IPS DF 4.7 (cell line): ENCODE measurements around the gene THOC1.

Experiments
- DNase-seq: peaks from one replicate; pipeline ENCODE4 v3.0.0-alpha.2; 2013; ENCODE audit warnings: low spot score; ENCODE audit errors: extremely low read depth

The THOC1 gene

DNA sequence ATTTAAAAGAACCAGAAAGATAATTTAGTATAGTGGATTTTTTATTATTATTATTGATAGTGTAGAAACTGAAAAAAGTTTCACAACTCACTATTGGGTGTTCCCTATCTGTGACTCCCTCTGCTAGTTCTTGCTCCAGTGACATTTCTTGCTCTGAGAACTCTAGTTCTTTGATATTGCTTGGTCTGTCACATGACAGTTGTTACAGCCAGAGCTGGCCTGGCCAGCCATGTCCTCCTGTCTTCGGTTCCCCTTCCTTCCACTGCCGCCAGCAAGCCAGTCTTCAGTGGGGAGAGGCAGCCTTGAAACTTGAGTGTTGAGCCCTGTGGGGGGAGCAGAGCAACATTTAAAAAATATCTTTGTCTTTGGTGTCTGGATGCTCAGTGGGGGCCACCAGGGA is 7.6 kb upstream of the THOC1 start:
- DNase-seq = no peak

DNA sequence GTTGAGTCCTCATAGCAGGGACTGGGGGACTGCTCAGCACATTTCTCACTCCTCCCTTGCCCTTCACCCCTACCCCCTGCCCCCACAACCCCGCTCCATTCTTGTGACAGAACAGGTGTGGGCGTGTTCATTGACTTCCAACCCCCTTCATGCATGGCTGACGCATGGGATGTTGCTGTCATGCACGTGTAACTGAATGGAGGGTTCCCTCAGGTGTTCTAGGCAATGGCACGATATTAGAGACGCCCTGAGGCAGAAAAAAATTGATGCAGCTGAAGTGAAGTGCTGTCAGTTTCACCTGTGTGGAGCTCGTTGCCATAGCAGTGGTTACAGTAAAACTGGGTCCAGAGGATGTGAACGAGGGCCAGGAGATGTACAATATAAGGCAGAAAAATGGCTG is 6.5 kb upstream of the THOC1 start:
- DNase-seq = no peak

DNA sequence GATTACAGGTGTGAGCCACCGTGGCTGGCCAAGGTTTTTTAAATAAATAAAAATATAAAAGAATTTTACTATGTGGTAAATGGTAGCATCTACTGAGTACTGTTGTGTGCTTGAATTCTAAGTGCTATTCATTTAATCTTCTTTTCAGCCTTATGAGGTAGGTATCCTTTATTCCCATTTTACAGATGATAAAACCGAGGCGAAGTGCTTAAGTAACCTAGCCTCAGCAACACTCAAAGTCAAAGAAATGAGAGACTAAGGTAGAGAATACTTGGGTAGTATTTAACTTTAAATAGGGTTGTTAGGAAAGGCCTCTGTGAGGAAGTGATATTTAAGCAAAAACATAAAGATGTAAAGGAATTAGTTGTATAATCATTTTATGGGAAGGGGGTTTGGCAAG is 5.7 kb upstream of the THOC1 start:
- DNase-seq = no peak

DNA sequence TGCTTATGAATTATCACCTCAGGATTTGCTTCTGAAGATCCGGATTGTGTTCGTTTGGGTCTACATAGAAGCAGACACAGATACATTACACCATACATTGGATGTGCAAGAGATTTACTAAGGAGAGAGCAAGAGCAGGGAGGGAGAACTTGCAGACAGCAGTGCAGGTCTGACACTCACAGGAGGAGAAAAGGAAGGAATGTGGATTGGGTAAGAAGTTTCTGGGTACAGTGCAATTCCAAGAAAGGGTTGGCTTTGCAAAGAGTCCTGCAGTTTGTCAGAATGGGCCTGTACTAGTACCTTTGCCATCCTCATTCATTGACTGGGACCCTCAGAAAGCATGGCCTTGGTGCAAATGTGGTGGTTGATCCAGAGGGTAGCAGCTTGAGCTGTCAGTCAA is 4.8 kb upstream of the THOC1 start:
- DNase-seq = no peak

DNA sequence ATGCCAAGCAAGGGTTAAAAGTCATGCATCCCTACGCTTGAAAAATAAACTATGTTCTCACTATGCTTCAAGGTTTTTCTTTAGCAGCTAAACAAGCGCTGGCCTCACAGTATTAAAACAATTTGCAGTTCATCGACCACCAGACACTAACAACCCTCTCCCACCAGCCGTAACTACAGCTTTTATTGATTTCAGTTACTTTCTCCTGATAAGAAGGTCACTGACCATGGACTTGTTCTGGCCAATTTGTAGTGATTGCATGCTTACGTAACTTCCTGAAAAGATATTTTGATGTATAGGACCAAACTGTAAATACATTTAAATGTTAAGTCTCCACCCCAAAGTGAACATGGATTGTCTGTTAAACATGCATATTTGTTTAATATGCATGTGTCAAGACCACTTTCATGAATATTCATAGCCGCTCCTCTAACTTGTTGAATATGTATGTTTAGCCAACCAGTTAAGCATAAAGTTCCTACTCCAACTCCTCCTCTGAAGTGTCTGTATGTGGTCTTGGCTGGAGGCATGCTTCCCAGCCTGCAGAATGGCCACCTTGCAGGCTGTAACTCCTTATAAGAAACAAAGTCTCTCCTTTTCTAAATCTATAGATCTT is 1.7 kb upstream of the THOC1 start:
- no peak for DNase-seq

DNA sequence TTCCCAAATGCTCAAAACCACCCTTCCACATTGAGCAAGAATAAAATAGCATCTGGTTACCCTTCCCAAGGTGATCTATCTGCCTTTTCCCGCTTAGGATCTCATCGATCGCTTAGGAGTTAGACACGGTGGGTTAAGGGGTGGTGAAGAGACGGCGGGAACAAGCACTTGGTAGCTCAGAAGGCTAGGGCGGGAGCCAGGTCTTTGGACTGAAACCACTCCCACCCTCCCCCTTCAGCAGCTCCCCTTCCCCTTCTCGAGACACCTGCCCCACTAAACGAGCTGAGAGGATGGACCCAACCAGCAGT is 513 bp downstream of the THOC1 start:
- peak; percentile 25 for DNase-seq

DNA sequence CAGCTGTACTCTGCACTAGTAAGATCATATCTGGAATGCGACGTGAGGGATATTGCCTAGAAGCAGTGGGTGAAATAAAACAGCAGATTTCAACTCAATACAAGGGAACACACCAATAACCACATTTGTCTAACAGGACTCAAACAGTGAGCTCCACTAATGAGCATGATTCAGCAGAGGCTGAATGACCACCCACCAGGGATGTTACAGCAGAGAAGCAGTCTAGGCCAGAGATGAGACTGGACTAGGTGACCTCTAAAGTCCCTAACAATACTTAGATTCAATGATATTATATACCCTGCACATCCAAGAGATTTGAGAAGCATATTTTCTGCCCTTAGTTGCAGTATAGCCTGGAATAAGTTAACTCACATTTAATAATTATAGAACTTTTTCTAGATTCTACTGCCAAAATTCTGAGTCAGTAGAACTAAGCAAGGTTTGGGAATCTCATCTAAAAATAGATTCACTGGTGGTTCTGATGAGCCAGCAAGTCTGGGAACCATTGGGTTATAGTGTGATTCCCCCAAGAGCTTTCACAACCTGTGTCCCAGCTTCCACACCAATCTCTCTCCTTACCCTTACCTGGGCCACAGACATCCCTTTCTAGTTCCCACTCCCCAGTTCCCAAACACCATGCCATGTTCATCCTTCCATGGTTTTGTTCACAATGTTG is 6.3 kb downstream of the THOC1 start:
- no peak for DNase-seq

DNA sequence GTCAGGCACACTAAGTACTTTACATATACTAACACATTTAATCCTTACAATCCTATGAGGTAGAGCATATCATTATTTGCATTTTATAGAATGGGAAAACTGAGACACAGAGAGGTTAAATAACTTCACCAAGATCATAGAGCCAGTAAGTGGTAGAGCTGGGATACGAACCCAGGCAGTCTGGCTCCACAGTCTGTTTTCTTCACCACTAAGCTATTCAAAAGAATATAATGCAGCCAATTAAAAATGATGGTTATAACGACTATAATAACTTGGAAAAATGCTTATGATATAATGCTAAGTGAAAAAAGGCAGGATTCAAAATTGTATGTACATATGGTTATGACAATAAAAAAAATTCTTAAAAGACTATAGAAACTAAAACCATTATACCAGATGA is 7.3 kb downstream of the THOC1 start:
- no peak for DNase-seq

DNA sequence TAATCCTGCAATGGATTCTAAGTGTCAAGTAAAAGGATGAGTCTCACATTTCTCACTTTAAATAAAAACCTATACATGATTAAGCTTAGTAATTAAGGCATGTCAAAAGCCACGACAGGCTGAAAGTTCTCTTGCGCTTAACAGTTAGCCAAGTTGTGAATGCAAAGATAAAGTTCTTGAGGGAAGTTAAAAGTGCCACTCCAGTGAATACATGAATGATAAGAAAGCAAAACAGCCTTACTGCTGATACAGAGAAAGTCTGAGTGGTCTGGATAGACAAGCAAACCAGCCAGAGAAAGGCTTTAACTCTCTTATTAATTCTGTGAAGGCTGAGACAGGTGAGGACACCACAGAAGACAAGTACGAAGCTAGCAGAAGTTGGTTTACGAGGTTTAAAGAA is 12.7 kb downstream of the THOC1 start:
- DNase-seq = no peak

DNA sequence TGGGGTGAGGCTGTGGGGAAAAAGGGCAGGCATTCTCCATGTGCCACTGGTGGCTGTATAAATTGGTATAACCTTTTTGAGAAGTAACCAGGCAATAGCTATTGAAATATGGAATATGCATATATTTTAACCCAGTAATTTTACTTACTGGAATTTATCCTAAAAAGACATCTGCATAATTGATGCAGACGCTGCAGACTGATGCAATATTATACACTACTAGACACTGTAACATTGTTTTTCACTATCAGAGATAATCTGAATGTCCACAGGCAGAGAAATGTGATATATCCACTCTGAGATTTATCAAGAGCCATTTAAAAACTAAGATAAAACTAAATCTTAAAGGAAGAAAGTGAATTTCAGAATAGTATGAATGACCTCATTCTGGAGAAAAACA is 14.7 kb downstream of the THOC1 start:
- DNase-seq = no peak

DNA sequence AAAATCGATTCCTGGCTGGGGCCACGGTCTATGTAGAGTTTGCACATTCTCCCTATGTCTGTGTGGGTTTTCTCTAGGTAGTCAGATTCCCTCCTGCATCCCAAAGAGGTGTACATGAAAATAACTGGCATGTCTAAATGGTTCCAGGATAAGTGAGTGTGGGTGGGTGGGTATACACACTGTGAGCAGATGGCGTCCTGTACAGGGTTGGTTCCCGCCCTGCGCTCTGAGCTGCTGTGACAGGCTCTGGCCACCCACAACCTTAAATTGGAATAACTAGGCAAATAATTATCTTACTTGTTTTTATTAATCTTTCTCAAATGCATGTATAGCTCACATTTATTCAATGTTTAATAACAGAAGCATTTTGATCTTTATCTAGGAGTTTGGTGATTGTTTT is 16.3 kb downstream of the THOC1 start:
- DNase-seq = no peak

DNA sequence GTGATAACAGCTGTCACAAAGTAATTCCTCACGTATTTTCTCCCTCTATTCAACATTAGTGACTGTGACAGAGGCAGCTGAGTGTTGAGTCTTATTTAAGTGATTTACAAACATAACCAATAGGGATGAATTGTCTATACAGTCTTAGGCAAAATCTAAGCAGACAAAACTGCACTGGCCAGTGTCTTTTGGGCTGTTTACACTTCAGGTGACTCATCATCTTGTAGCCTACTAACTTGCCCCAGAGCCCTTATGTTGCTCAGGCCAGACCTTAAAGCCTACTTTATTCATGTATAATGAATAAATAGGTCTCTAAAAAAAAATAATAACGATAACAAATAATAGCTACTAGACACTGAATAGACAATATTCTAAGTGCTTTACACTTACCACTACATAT is 17.2 kb downstream of the THOC1 start:
- no peak for DNase-seq

DNA sequence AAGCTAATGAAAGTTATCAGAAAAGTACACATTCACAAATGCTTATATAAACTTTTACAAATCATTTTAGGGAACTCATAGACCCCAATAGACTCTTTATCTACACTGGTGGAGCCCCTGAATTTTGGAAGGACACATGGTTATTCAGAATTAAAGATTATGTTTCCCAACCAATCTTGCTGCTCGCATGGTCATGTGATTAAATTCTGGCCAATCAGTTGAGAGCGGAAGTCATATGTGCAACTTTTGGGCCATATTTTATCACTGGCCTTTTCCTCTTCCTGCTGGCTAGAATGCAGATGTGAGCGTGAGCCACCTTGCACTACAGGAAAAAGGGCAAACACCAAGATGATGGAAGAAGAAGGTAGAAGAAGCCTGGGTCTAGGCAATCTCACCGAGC is 19.8 kb downstream of the THOC1 start:
- DNase-seq = no peak

DNA sequence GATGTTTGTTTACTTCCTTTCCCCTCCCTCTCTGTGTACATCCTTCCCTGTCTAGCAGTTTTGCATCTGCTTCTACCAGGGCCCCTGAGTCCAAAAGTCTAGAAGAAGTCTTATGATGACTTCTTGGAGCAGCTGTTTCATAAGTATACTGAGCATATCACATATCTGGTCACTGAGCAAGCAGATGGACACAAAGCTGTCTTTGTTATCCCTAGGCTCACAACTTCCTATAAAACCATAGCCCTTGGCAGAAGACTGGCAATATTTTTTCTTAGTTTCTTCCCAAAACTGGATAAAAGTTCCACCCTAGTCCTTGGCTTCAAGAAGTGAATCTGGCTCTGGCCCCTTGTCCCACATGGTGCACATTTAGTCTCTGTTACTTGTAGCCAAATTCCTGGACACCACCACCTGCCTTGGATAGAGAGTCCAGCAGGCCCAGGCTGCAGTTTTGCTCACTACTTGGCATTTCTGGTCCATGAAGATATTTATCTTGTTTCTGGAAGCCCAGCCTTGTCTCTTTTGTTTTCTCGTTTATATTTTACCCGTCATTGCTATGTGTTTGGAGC is 22.5 kb downstream of the THOC1 start:
- DNase-seq = no peak

DNA sequence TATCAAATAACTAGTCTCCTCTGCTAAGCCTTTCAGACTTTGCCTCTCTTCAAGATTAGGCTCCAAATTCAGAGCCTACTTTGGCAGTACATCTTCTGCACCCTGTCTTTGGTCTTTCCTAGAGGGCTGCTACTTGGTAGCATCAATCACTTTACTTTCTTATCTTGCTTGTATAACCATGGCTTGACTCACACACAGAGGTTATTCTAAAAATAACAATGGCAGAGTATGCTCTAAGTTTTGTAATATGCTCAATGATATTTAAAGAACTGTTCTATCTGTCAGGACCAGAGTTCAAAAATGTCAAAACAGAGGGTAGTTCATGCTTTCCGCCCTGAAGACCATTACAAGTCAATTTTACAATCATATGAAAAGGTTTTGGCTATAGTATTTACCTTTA is 27.7 kb downstream of the THOC1 start:
- no peak for DNase-seq

DNA sequence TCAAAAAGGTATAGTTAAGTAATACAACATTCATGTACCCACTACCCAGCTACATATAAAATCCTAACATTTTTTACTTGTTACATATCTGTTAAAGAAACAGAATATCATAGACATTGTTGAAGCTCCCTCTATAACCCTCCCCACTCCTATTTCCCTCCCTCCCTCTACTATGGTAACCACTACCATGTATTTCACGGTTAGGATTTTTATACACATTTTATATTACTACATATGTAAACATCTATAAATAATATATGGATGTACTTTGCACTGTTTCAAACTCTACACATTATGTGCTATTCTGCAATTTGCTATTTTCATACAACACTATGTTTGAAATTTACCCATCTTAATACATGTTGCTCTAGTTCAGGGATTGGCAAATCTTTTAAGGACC is 36.3 kb downstream of the THOC1 start:
- no peak for DNase-seq

DNA sequence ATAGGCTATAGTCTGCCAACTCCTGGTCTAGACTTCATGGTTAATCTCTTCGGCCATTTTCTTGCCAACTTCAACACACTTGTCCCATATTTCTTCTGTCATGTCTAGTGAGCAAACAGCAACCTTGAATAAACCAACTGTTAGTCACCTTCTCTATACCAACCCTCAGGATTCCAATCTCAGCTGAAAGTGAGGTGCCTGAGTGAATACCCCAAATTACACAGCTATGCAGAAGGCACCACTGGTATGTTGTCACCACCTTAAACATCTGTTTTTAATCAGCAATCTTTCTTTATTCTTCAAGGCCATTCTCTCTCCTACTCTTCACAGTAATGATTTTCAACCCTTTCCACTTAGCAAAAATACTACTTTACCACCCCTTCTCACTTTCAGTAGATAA is 39.3 kb downstream of the THOC1 start:
- no peak for DNase-seq

DNA sequence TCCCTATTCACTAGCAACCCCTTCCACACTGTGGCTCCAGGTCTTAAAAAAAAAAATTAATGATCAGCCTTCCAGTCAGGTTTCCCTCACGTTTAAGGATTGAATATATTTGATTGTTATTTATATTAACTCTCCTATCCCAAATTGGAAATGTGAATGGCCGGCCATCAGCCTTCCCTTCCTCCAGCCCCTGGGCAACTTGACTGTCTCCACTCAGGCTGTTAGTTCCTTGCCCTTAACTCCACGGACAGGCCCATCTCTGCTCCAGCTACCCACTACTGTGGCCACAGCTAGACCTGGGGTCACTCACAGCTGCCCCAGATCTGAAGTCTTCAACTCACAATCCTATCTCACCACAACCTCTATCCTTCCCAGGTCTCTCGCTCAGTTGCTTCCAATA is 39.9 kb downstream of the THOC1 start:
- no peak for DNase-seq

DNA sequence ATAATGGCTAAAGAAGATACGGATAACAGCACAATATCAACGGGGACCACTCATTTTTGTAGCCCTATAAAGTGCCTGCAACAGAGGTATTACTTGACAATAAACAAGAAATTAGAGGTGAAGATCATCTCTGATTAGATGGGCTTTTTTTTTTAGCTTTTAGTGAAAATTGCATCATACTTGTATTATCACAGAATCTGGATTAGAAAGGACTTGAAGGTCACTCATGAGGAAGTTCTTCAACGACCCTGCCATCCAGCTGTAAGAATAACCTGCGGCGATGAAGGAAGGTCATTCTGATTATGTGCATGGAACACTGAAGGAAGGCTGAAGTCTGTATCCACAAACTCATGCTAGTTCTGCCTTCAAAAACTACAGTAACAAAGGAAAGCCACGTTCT is 40.5 kb downstream of the THOC1 start:
- no peak for DNase-seq

DNA sequence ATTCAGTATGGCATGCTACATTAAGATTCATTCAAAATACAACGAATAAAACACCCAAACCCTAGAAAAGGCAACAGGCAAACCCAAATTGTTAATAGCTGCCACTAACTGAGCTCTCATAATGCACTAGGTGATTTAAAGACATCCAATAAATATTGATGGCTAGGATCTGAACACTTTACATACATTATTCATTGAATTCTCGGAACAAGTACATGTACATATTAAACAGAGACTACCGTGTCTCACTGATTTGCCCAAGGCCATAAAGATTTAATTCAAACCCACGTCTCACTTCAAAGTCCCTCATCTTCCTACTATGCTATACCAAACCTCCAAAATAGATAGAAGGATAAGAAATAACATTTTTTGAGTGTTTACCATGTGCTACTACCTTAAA is 42.1 kb downstream of the THOC1 start:
- no peak for DNase-seq

DNA sequence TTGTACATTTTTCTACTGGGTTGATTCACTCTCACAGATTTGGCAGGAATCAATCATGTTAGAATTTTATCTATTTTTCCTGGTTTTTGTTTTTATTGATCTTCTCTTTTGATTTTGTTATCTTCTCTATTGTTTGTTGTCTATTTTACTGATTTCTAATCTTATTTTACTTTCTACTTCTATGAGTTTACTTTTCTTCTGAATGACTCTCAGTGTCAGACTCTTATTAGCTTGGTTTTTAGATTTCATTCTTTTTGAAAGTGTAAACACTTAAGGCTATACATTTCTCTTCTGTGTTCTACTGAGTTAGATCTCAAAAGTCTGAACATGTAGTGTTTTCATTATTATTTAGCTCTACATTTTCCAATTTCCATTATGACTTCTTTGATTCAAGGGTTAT is 47.1 kb downstream of the THOC1 start:
- no peak for DNase-seq

DNA sequence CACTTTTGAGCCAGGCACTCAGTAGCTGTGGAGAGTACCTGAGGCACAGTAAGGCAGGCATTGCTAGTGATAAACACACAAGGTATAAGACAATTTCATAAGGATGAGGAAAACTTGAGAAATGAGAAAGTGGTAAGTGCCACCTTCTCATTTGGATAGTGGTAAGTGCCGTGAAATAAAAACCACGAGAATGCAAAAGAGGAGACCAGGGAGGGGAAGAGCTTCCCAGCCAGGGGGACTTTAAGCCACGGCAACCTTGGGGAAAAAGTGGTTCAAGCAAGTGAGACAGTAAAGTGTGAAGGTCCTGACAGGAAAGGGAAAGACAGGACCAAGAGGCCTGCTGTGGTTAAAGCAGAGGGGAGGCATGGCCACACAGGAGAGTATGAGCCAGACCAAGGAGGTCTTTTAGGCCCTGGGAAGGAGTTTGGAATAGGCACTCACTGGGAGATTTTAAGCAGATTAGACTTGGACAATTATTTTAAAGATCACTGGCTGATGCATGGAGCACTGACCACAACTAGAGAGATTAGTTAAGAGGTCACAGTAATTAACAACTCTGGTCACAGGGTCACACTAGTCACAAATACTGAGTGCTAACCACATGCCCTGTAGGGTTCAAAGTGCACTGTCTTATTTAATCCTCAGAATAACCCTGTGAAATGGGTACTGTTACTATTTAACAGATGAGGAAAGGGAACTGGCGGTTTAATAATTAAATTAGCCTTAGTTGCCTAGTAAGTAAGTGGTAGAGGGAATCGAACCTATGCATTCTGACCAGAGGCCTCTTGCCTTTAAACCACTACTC is 50.1 kb downstream of the THOC1 start:
- DNase-seq = no peak
